Kidney (tissue), 14 donors: ENCODE measurements around the gene KLK12. TPM values are rescaled to one million over a fixed set of nuclear protein-coding genes. Genes with fewer than 3 reads are reported as not detected.

ENCODE experiments used
- DNase-seq, 5 donors: peaks; one replicate each; pipeline ENCODE4 v3.0.0-alpha.2; 2013 to 2020
- FAIRE-seq: peaks from 2 replicates; lab custom pipeline; 2012; peaks lifted over from hg19 to GRCh38; lab: Jason Lieb, UNC
- H3K27ac ChIP-seq, 2 donors: one replicate each; pipeline ENCODE4 v1.7.0; 2013; ENCODE audit warnings: low read depth in 2 of 2, low read length in 2 of 2, inconsistent platforms in 1 of 2
- H3K27me3 ChIP-seq: one replicate; pipeline ENCODE4 v1.7.1; 2013; ENCODE audit warnings: low read length, inconsistent platforms; ENCODE audit not compliant: control insufficient read depth, insufficient read depth
- H3K36me3 ChIP-seq, 3 donors: one replicate each; pipeline versions ENCODE4 v1.7.0 to v1.7.1; 2013; ENCODE audit warnings: low read length in 3 of 3, control low read depth in 1 of 3, inconsistent platforms in 1 of 3; ENCODE audit not compliant: insufficient read depth in 3 of 3, control insufficient read depth in 2 of 3
- H3K4me1 ChIP-seq, 3 donors: one replicate each; pipeline versions ENCODE4 v1.7.0 to v1.7.1; 2013; ENCODE audit warnings: low read length in 3 of 3, inconsistent platforms in 1 of 3, low read depth in 1 of 3; ENCODE audit not compliant: control insufficient read depth in 2 of 3, insufficient read depth in 2 of 3
- H3K4me3 ChIP-seq, 3 donors: one replicate each; pipeline versions ENCODE4 v1.7.0 to v1.8.1; 2013; ENCODE audit warnings: low read length in 3 of 3, control low read depth in 1 of 3, inconsistent platforms in 1 of 3
- H3K9ac ChIP-seq, 3 donors: one replicate each; pipeline versions ENCODE4 v1.7.0 to v1.7.1; 2013; ENCODE audit warnings: low read length in 3 of 3, control low read depth in 1 of 3, inconsistent platforms in 1 of 3
- H3K9me3 ChIP-seq, 3 donors: one replicate each; pipeline versions ENCODE4 v1.7.0 to v1.7.1; 2013; ENCODE audit warnings: low read length in 3 of 3, control low read depth in 1 of 3, inconsistent platforms in 1 of 3; ENCODE audit not compliant: control insufficient read depth in 2 of 3, insufficient read depth in 1 of 3
- CTCF ChIP-seq: IDR thresholded peaks from 3 replicates; pipeline ENCODE4 v1.5.1; 2012; ENCODE audit warnings: mild to moderate bottlenecking, moderate library complexity, borderline replicate concordance; ENCODE audit not compliant: insufficient read depth; ENCODE audit errors: extremely low read depth
- intact Hi-C: fragments of 100-400 bp; cut with DNase I; formaldehyde crosslinking; loops from one replicate; pipeline ENCODE4 v1.11.1; 2022
- polyA plus RNA-seq: library from polyadenylated mRNA; stranded (reverse); fragments of 350-450 nt; fragmentation: Illumina TruSeq; extraction: RNeasy Lipid Tissue Mini Kit (QIAGEN cat#74804); gene quantifications from one replicate; pipeline ENCODE4 v1.2.3, GENCODE V29; 2014; ENCODE audit warnings: low read depth, low replicate concordance; ENCODE audit not compliant: insufficient read depth
- total RNA-seq: library from RNA; stranded (reverse); fragmentation: NEBNext Ultra II Directional; extraction: Animal tissue kit (Norgen Biotek cat#: 25700); gene quantifications from one replicate; pipeline ENCODE4 v1.2.1, GENCODE V29; 2021
- donor health status: control.
- donor health status: control.
- donor health status: control.
- donor health status: control.
- donor health status: control.
- donor health status: DM: yes; HTN: yes; CAD: no.
- donor health status: Normal renal cell carcinoma (clear cell type).

Gene KLK12
- total and polyA plus RNA-seq, 2 donors from 2014 or later = not detected

GRCh38 chr19:51023946-51024345, 10.9 kb downstream of the KLK12 start:
- H3K4me3 ChIP-seq = no peak overlapping the region
- no peak overlapping the region for H3K9ac ChIP-seq
- no peaks in the 10 kb centered on the region for H3K9me3 ChIP-seq
- no peak for TF ChIP-seq CTCF
- intact Hi-C loops = no loop called here
- no peaks in the 10 kb centered on the region for H3K36me3 ChIP-seq
- FAIRE-seq (no peak), DNase-seq (no peak)
- H3K4me1 ChIP-seq = no peaks in the 10 kb centered on the region
- no peak overlapping the region for H3K27ac ChIP-seq
- H3K27me3 ChIP-seq = no peaks in the 10 kb centered on the region

GRCh38 chr19:51022526-51022925, 12.3 kb downstream of the KLK12 start:
- Histone ChIP-seq H3K9me3 (no peaks in the 10 kb centered on the region), H3K27ac (no peak overlapping the region), H3K27me3 (peaks cover 2% of the 10 kb centered on the region), H3K9ac (no peak overlapping the region), H3K4me1 (no peaks in the 10 kb centered on the region), H3K4me3 (no peak overlapping the region), H3K36me3 (no peaks in the 10 kb centered on the region)
- DNase-seq (no peak), FAIRE-seq (no peak)
- intact Hi-C loops = no loop called here
- TF ChIP-seq CTCF = no peak

GRCh38 chr19:51020988-51021651, 13.7 kb downstream of the KLK12 start:
- Histone ChIP-seq H3K9me3 (no peaks in the 10 kb centered on the region), H3K4me1 (no peaks in the 10 kb centered on the region), H3K27me3 (peaks cover 8% of the 10 kb centered on the region), H3K4me3 (no peak overlapping the region), H3K9ac (no peak overlapping the region), H3K36me3 (no peaks in the 10 kb centered on the region), H3K27ac (no peak overlapping the region)
- peak; percentile 31 for TF ChIP-seq CTCF
- FAIRE-seq (no peak), DNase-seq (peak in 3 of 5 donors; percentile 39 to 80 (median 69))
- intact Hi-C loops = no loop called here

GRCh38 chr19:51019544-51019925, 15.3 kb downstream of the KLK12 start, which contains the start of gene KLK10:
TSS of gene KLK10 (minus strand) at chr19:51019709. CDS start at chr19:51019130, 579 bp downstream.
- DNase-seq (peak in 1 of 5 donors; percentile 70), FAIRE-seq (no peak)
- Histone ChIP-seq H3K4me1 (no peaks in the 10 kb centered on the region), H3K27ac (no peak within 1 kb of the TSS), H3K9me3 (no peaks in the 10 kb centered on the region), H3K27me3 (peaks cover 8% of the 10 kb centered on the region), H3K4me3 (no peak within 1 kb of the TSS), H3K9ac (no peak within 1 kb of the TSS), H3K36me3 (no peaks in the 10 kb centered on the region)
- intact Hi-C loops = no loop called here
- no peak for TF ChIP-seq CTCF
